Stomach (tissue), 9 donors: Measurements from ENCODE around the gene B4GALT7. TPM values are rescaled to one million over a fixed set of nuclear protein-coding genes. Genes with fewer than 3 reads are reported as not detected.

Experiments
- DNase-seq, 2 donors: peaks; one replicate each; pipeline versions ENCODE4 v3.0.0 to v3.0.0-alpha.2; 2013 to 2019
- H3K27ac ChIP-seq, 5 donors: fragments of 200-600 bp in 4 of 5; sonication (generic) in 4 of 5; one replicate each; pipeline ENCODE4 v1.5.1; 2013 to 2019; ENCODE audit warnings: mild to moderate bottlenecking in 1 of 5, moderate library complexity in 1 of 5
- H3K27me3 ChIP-seq, 3 donors: fragments of 200-600 bp; sonication (generic); one replicate each; pipeline ENCODE4 v1.5.1; 2017 to 2019; ENCODE audit warnings: mixed run types in 1 of 3
- H3K36me3 ChIP-seq, 4 donors: fragments of 200-600 bp; sonication (generic); 1 replicate in 3 of 4; 2 replicates in 1 of 4; pipeline ENCODE4 v1.5.1; 2016 to 2019
- H3K4me1 ChIP-seq, 4 donors: fragments of 200-600 bp; sonication (generic); one replicate each; pipeline ENCODE4 v1.5.1; 2016 to 2019
- H3K4me3 ChIP-seq, 4 donors: fragments of 200-600 bp; sonication (generic) in 3 of 4; one replicate each; pipeline ENCODE4 v1.5.1; 2016 to 2019; ENCODE audit warnings: mild to moderate bottlenecking in 1 of 4
- H3K9me3 ChIP-seq, 4 donors: fragments of 200-600 bp; sonication (generic); one replicate each; pipeline ENCODE4 v1.5.1; 2016 to 2019
- CTCF ChIP-seq, 7 experiments: fragments of 450-650 bp in 4 of 7; fragments of 200-600 bp in 3 of 7; sonication (generic) in 3 of 7; IDR thresholded peaks; one replicate each; pipeline ENCODE4 v1.5.1; 2016 to 2019; ENCODE audit warnings: antibody characterized with exemption in 7 of 7, control low read depth in 2 of 7, mild to moderate bottlenecking in 1 of 7
- EP300 ChIP-seq: sonication (generic); formaldehyde crosslinking; IDR thresholded peaks from one replicate; pipeline ENCODE4 v1.6.1; 2017; ENCODE audit warnings: antibody characterized with exemption
- POLR2A ChIP-seq, 4 donors: fragments of 450-650 bp; IDR thresholded peaks; one replicate each; pipeline ENCODE4 v1.6.1; 2016; ENCODE audit warnings: antibody characterized with exemption in 4 of 4, control low read depth in 2 of 4, mild to moderate bottlenecking in 1 of 4, moderate library complexity in 1 of 4
- POLR2AphosphoS5 ChIP-seq, 3 donors: sonication (generic); formaldehyde crosslinking; IDR thresholded peaks; one replicate each; pipeline ENCODE4 v1.6.1; 2016; ENCODE audit warnings: antibody characterized with exemption in 3 of 3
- WGBS, 5 donors: extraction: QIAGEN DNeasy Blood & Tissue Kit in 3 of 5; methylation state at CpG; one replicate each; pipeline versions ENCODE4 v1.1.5 to v1.1.7; 2013 to 2018; 5-methylcytosine and 5-hydroxymethylcytosine counted together
- intact Hi-C: fragments of 100-400 bp; cut with DNase I; formaldehyde crosslinking; loops from one replicate; pipeline ENCODE4 v1.15.1; 2023; ENCODE audit warnings: low total_unique reads
- polyA plus RNA-seq, 3 donors: library from polyadenylated mRNA; stranded (reverse); fragments of 200-250 nt; gene quantifications; one replicate each; pipeline ENCODE4 v1.2.3, GENCODE V29; 2013
- total RNA-seq, 5 donors: library from RNA; depleted of rRNA; stranded (reverse); fragments of >200 nt; gene quantifications; one replicate each; pipeline versions ENCODE4 v1.1.0 to v1.2.3, GENCODE V29; 2014 to 2016
- donor health status: healthy with polysubstance abuse.
- donor health status: Bipolar disorder and iron deficiency.
- donor health status: healthy.

Gene B4GALT7
- total and polyA plus RNA-seq, 8 donors, result 3.5 to 29.0 (median 15.6) TPM

DNA sequence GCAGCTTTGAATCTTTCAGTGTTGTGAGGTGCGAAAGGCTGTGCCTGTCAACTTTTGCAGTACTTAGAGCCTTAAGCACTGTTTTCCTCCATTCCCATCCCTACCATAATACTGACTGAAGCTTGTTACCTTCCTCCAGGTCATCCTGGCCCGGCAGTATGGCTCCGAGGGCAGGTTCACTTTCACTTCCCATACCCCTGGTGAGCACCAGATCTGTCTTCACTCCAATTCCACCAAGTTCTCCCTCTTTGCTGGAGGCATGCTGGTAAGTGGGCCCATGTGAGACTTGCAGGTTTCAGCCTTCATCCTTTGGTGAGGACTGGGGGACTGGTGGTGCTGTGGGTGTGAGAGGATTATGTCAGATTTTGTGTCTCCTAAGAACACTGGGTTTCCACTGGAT is 6.4 kb upstream of the B4GALT7 start:
- H3K4me3 ChIP-seq, result peak overlapping the region in 3 of 4 donors; percentile 90 to 98 (median 94)
- 73 to 86% (median 78%) methylated on average over 3 of the region's 3 CpGs for WGBS, 5 donors
- no peak for DNase-seq

DNA sequence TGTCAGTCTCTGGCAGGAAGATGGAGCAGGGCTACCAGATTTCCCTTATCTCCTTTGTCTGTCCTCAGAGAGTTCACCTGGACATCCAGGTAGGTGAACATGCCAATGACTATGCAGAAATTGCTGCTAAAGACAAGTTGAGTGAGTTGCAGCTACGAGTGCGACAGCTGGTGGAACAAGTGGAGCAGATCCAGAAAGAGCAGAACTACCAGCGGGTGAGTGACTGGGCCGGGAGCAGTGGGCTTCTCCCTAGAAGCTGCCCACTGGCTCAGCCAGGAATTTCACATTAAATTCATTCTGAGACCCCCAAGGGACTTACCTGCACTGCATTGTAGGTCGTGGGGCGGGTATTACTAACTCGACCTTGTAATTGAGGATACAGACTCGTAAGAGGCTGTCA is 5.9 kb upstream of the B4GALT7 start:
- Histone ChIP-seq H3K36me3 (peaks cover 34 to 39% (median 36%) of the 10 kb centered on the region in 4 donors), H3K4me3 (peak overlapping the region in 1 of 4 donors; percentile 98), H3K9me3 (no peaks in the 10 kb centered on the region), H3K27ac (no peak overlapping the region), H3K27me3 (peaks cover 0 to 10% (median 0%) of the 10 kb centered on the region in 3 donors), H3K4me1 (peaks cover 11 to 34% (median 24%) of the 10 kb centered on the region in 4 donors)
- WGBS, 5 donors, result 90 to 96% (median 94%) methylated on average over 8 of the region's 8 CpGs
- intact Hi-C loops, result no loop called here
- no peak for TF ChIP-seq POLR2A (IDR thresholded peaks at IDR 0.05)
- no peak for DNase-seq

More for the DNA sequence above, 6.4 kb upstream of the B4GALT7 start:
- Histone ChIP-seq H3K27me3 (peaks cover 0 to 13% (median 0%) of the 10 kb centered on the region in 3 donors), H3K27ac (peak overlapping the region in 1 of 5 donors; percentile 87), H3K36me3 (peaks cover 34 to 39% (median 36%) of the 10 kb centered on the region in 4 donors), H3K4me1 (peaks cover 11 to 29% (median 23%) of the 10 kb centered on the region in 4 donors), H3K9me3 (no peaks in the 10 kb centered on the region)
- TF ChIP-seq POLR2A (IDR thresholded peaks at IDR 0.05), result no peak
- TF ChIP-seq POLR2AphosphoS5 (IDR thresholded peaks at IDR 0.05), result no peak
- no peak for TF ChIP-seq EP300
- no peak for TF ChIP-seq CTCF (IDR thresholded peaks at IDR 0.05)
- intact Hi-C loops, result no loop called here

DNA sequence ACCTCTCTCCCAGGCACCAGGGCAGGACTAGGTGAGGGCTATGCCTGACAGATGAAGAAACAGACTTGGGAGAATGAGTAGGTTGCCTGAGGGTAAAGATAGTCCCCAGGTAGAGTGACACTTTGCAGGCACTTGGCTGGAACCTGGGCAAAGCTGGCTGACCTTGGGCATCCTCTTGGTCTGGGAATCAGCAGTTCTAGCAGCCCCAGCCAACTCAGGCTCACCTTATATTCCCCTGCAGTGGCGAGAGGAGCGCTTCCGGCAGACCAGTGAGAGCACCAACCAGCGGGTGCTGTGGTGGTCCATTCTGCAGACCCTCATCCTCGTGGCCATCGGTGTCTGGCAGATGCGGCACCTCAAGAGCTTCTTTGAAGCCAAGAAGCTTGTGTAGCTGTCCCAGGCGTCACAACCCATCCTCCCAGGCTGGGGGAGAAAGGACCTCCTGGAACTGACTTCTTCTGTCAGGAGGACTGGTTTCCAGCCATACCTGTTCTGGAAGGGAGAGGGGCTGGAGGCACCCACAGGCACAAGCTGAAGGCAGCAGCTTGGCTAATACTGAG is 4.8 kb upstream of the B4GALT7 start:
- Histone ChIP-seq H3K4me3 (no peak overlapping the region), H3K27ac (no peak overlapping the region), H3K9me3 (no peaks in the 10 kb centered on the region), H3K36me3 (peaks cover 34 to 39% (median 36%) of the 10 kb centered on the region in 4 donors), H3K4me1 (peaks cover 11 to 40% (median 30%) of the 10 kb centered on the region in 4 donors), H3K27me3 (peaks cover 0 to 2% (median 0%) of the 10 kb centered on the region in 3 donors)
- no peak for TF ChIP-seq EP300
- TF ChIP-seq CTCF (IDR thresholded peaks at IDR 0.05), result no peak
- TF ChIP-seq POLR2AphosphoS5 (IDR thresholded peaks at IDR 0.05), result no peak
- no peak for TF ChIP-seq POLR2A (IDR thresholded peaks at IDR 0.05)
- intact Hi-C loops, result no loop called here
- DNase-seq, result no peak
- 91 to 98% (median 98%) methylated on average over 8 of the region's 8 CpGs for WGBS, 5 donors

DNA sequence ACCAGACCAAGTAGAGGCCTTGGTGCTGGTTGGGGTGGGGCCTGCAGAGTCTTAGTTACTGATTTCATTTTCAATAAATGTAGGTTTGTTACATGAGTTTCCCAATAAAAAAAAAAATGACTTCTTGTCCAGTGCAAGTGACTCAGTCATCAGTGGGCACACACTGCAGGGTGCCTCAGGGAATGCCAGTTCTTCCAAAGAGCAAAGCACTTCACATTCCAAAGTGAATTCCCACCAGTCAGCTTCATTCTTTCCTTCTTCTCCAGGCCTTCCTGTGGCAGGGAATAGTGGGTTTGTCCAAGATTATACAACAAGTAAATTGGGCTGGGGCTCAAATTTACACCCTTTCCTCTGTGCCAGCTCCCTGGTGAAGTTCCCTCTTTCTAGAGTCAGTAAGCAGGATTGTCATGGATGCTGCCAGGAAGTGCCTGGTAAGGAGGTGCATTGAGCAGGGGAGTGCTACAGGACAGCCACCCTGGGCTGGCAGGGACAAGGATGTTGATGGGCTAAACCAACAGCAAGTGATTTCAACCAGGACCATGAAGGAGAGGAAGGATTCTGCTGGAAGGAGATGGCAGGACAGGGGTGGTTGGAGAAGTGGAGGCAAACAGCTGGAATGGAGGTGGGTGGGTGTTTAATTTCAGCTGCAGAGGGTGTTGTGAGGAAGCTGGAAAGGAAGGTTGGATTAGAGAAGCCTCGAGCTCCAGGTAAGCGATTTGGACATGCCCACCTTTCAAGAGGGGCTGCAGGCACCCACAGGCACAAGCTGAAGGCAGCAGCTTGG is 3.7 kb upstream of the B4GALT7 start:
- peaks cover 18 to 48% (median 38%) of the 10 kb centered on the region in 4 donors for H3K4me1 ChIP-seq
- no peaks in the 10 kb centered on the region for H3K27me3 ChIP-seq
- TF ChIP-seq POLR2AphosphoS5 (IDR thresholded peaks at IDR 0.05) (no peak), EP300 (no peak), POLR2A (IDR thresholded peaks at IDR 0.05) (no peak), CTCF (IDR thresholded peaks at IDR 0.05) (no peak)
- no peak overlapping the region for H3K27ac ChIP-seq
- no peak overlapping the region for H3K4me3 ChIP-seq
- 96% methylated on average over 2 of the region's 2 CpGs for WGBS, 5 donors
- H3K9me3 ChIP-seq, result no peaks in the 10 kb centered on the region
- peaks cover 34 to 39% (median 36%) of the 10 kb centered on the region in 4 donors for H3K36me3 ChIP-seq
- intact Hi-C loops, result no loop called here
- DNase-seq, result no peak
